Activated naive CD4-positive, alpha-beta T cell treated with anti-CD3 and anti-CD28 coated beads for 36 hours (primary cell): ENCODE results near the gene GOLT1B. TPM values are rescaled to one million over a fixed set of nuclear protein-coding genes. Genes with fewer than 3 reads are reported as not detected.
A peak's percentile ranks its signal among the peaks of the same experiment; 100 is the strongest.

Experiments used
- CTCF ChIA-PET: fragments of 350-600 bp; sonication (Branson Sonifier 250); formaldehyde crosslinking; loops from one replicate; lab custom pipeline; 2021; ENCODE audit warnings: antibody characterized with exemption; lab: Charles Lee
- DNase-seq: peaks from one replicate; pipeline ENCODE4 v3.0.0-alpha.2; 2020
- H3K27ac Mint-ChIP-seq: one replicate; pipeline ENCODE4 v1.8.0; 2021; ENCODE audit warnings: mild to moderate bottlenecking, mixed read lengths
- H3K27me3 Mint-ChIP-seq: one replicate; pipeline ENCODE4 v1.8.0; 2021; ENCODE audit warnings: low read depth, mixed read lengths
- H3K36me3 Mint-ChIP-seq: one replicate; pipeline ENCODE4 v1.8.0; 2021; ENCODE audit warnings: low read depth, mixed read lengths
- H3K4me1 Mint-ChIP-seq: one replicate; pipeline ENCODE4 v1.8.0; 2021; ENCODE audit warnings: low read depth, mixed read lengths
- H3K4me3 Mint-ChIP-seq: one replicate; pipeline ENCODE4 v1.8.0; 2021; ENCODE audit warnings: mild to moderate bottlenecking, moderate library complexity, mixed read lengths
- H3K9me3 Mint-ChIP-seq: one replicate; pipeline ENCODE4 v1.8.0; 2021; ENCODE audit warnings: mixed read lengths
- intact Hi-C: fragments of 100-400 bp; cut with micrococcal nuclease; formaldehyde crosslinking; loops from one replicate; pipeline ENCODE4 v1.15.1; 2023
- total RNA-seq, 2 experiments: library from RNA; stranded (reverse); gene quantifications; one replicate each; pipeline ENCODE4 v1.2.3, GENCODE V29; 2021

Gene GOLT1B
- total RNA-seq, 2 experiments from 2014 or later: 36.2 to 36.8 TPM

- CTCF ChIA-PET: no interaction called here
- peaks cover 5% of the 10 kb centered on the region for H3K4me1 Mint-ChIP-seq
- no peaks in the 10 kb centered on the region for H3K36me3 Mint-ChIP-seq
- H3K27ac Mint-ChIP-seq: no peak overlapping the region
- H3K9me3 Mint-ChIP-seq: no peaks in the 10 kb centered on the region
- no peak for DNase-seq
- no peak overlapping the region for H3K4me3 Mint-ChIP-seq
- intact Hi-C loops: no loop called here
- no peaks in the 10 kb centered on the region for H3K27me3 Mint-ChIP-seq
These were observed 50.4 kb downstream of the GOLT1B start for GRCh38 chr12:21551841-21552465.

DNA sequence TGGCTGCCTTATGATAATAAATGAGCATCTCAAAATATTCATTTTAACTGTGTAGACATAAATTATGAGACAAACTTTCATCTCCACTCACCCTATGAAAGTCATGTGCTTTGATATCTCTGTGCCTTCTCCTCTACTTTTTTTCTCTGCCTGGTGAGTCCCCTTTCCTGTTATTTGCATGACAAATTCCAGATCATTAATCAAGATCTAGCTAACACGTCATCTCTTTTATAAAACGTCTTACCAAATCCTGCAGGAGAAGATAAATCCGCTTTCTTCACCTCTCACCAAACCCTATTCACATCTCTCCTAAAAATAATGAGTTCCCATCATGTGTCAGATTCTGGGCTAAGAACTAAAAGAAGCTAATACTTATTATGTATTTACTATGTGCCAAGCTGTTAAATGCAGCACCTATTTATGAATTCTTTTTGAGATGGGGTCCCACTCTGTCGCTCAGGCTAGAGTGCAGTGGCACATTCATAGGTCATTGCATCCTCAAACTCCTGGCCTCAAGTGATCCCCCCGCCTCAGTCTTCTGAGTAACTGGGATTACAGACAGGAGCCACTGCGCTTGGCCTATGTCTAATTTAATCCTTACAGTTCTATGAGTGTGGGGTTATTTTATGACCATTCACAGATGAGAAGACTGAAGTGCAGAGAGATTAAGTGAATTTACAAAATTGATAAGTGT lies 51.2 kb downstream of the GOLT1B start:
- no peaks in the 10 kb centered on the region for H3K27me3 Mint-ChIP-seq
- H3K36me3 Mint-ChIP-seq: no peaks in the 10 kb centered on the region
- intact Hi-C loops: no loop called here
- no peak for DNase-seq
- no peaks in the 10 kb centered on the region for H3K4me1 Mint-ChIP-seq
- H3K4me3 Mint-ChIP-seq: no peak overlapping the region
- CTCF ChIA-PET: no interaction called here
- no peak overlapping the region for H3K27ac Mint-ChIP-seq
- H3K9me3 Mint-ChIP-seq: no peaks in the 10 kb centered on the region

DNA sequence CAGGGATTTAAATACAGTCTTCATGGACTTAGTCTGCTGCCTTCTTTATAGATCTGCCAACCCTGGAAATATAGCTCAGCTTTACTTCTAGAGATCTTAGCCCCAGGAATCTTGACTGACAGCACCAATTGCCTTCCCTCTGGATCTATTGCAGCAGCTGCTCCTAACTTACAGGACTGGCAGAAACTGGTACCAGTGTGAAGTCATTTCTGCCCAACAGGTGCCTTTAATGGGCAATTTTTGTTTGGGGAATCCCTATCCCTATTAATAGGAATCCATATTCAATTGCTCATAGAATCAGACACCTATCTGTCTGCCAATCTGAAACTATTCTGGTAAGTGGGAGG lies 51.7 kb downstream of the GOLT1B start:
- Mint-ChIP-seq H3K4me1 (no peaks in the 10 kb centered on the region), H3K36me3 (no peaks in the 10 kb centered on the region), H3K27ac (no peak overlapping the region), H3K4me3 (no peak overlapping the region), H3K27me3 (no peaks in the 10 kb centered on the region), H3K9me3 (no peaks in the 10 kb centered on the region)
- intact Hi-C loops: no loop called here
- DNase-seq: no peak
- CTCF ChIA-PET: no interaction called here

GRCh38 chr12:21558100-21558679 lies 56.6 kb downstream of the GOLT1B start:
- H3K36me3 Mint-ChIP-seq: no peaks in the 10 kb centered on the region
- intact Hi-C loops: no loop called here
- H3K4me1 Mint-ChIP-seq: peaks cover 7% of the 10 kb centered on the region
- no peaks in the 10 kb centered on the region for H3K27me3 Mint-ChIP-seq
- no peak overlapping the region for H3K27ac Mint-ChIP-seq
- H3K4me3 Mint-ChIP-seq: no peak overlapping the region
- no peak for DNase-seq
- CTCF ChIA-PET: interaction anchor here (0.5 to 2.0 kb wide), 2 partner anchors 10 to 564 kb away, joined by 3 to 5 read pairs; no protein-coding TSS in a partner anchor
- no peaks in the 10 kb centered on the region for H3K9me3 Mint-ChIP-seq

GRCh38 chr12:21559855-21560569 lies 58.4 kb downstream of the GOLT1B start:
- H3K27ac Mint-ChIP-seq: peak overlapping the region; percentile 32
- DNase-seq: no peak
- no peaks in the 10 kb centered on the region for H3K9me3 Mint-ChIP-seq
- no peaks in the 10 kb centered on the region for H3K36me3 Mint-ChIP-seq
- intact Hi-C loops: loop anchor here (2.0 kb wide), 1 partner anchor 19 kb away; no protein-coding TSS in a partner anchor
- CTCF ChIA-PET: interaction anchor here (0.6 kb wide), 1 partner anchor 887 kb away, joined by 3 read pairs; no protein-coding TSS in a partner anchor
- H3K27me3 Mint-ChIP-seq: no peaks in the 10 kb centered on the region
- H3K4me3 Mint-ChIP-seq: no peak overlapping the region
- peaks cover 7% of the 10 kb centered on the region for H3K4me1 Mint-ChIP-seq

- H3K9me3 Mint-ChIP-seq: no peaks in the 10 kb centered on the region
- DNase-seq: no peak
- no peak overlapping the region for H3K27ac Mint-ChIP-seq
- H3K36me3 Mint-ChIP-seq: no peaks in the 10 kb centered on the region
- intact Hi-C loops: loop anchor here (2.0 kb wide), 1 partner anchor 20 kb away; no protein-coding TSS in a partner anchor
- H3K4me3 Mint-ChIP-seq: no peak overlapping the region
- no peaks in the 10 kb centered on the region for H3K27me3 Mint-ChIP-seq
- H3K4me1 Mint-ChIP-seq: peaks cover 7% of the 10 kb centered on the region
- CTCF ChIA-PET: no interaction called here
These were observed 59.6 kb downstream of the GOLT1B start for GRCh38 chr12:21561158-21561557.

DNA sequence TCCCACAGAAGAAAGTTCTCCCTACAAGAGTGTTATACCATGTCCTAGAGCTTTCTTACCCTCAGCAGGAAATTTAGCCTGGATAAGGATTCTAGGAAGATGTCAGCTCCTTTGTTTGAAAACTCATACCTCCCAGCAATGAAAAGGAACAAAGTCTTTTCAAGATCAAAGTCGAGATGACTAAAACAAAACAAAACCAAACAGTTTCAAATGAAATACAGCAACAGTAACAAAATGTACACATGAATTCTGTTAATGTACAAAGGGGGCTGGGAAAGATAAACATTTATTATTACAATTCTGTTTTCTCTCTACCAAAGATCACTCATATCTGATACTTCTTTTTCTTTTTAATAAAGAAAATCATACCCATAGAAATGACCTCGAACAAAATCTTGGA lies 61.3 kb downstream of the GOLT1B start:
- DNase-seq: no peak
- H3K27me3 Mint-ChIP-seq: no peaks in the 10 kb centered on the region
- H3K4me1 Mint-ChIP-seq: peaks cover 7% of the 10 kb centered on the region
- CTCF ChIA-PET: no interaction called here
- no peak overlapping the region for H3K4me3 Mint-ChIP-seq
- no peaks in the 10 kb centered on the region for H3K9me3 Mint-ChIP-seq
- intact Hi-C loops: no loop called here
- H3K36me3 Mint-ChIP-seq: no peaks in the 10 kb centered on the region
- no peak overlapping the region for H3K27ac Mint-ChIP-seq

DNA sequence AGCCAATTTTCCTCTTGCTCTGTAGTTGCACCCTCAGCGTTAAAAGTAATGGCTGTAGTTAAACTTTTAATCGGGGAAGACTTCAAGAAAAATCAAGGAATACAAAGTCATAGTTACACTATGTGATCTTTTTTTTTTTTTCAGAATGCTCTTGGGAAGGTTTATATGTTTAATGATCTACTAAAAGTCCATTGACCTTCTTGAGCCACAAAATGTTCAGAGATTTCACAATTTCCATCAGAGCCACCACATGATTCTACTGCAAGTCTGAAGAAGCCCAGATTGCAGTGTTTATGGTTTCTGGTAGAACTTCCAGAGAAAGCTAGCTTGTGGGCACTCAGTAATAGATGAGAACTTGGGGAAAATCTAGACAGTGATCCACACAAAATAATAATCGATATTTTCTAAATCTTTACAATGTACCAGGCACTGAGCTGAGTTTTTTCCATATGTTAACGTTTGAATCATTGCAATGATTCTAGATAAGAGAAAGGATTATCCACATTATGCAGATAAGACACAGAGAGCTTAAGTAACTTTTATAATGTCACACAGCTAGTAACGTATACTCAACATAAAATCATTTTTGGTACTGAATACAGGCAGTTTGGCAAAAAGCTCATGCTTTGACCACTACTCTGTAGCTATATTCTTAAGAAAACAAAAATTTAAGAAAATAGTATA lies 64.8 kb downstream of the GOLT1B start:
- intact Hi-C loops: no loop called here
- CTCF ChIA-PET: interaction anchor here (0.8 kb wide), 1 partner anchor 114 kb away, joined by 3 read pairs; no protein-coding TSS in a partner anchor
- no peak overlapping the region for H3K4me3 Mint-ChIP-seq
- no peaks in the 10 kb centered on the region for H3K36me3 Mint-ChIP-seq
- no peaks in the 10 kb centered on the region for H3K4me1 Mint-ChIP-seq
- no peak overlapping the region for H3K27ac Mint-ChIP-seq
- no peaks in the 10 kb centered on the region for H3K9me3 Mint-ChIP-seq
- no peaks in the 10 kb centered on the region for H3K27me3 Mint-ChIP-seq
- DNase-seq: no peak

GRCh38 chr12:21566907-21567394 lies 65.4 kb downstream of the GOLT1B start:
- intact Hi-C loops: no loop called here
- Mint-ChIP-seq H3K4me3 (no peak overlapping the region), H3K27me3 (no peaks in the 10 kb centered on the region), H3K9me3 (no peaks in the 10 kb centered on the region), H3K27ac (no peak overlapping the region), H3K36me3 (no peaks in the 10 kb centered on the region), H3K4me1 (no peaks in the 10 kb centered on the region)
- CTCF ChIA-PET: interaction anchor here (0.8 kb wide), 1 partner anchor 113 kb away, joined by 3 read pairs; no protein-coding TSS in a partner anchor
- no peak for DNase-seq
